Measurements from ENCODE around the gene SORCS2.

The SORCS2 gene

DNA sequence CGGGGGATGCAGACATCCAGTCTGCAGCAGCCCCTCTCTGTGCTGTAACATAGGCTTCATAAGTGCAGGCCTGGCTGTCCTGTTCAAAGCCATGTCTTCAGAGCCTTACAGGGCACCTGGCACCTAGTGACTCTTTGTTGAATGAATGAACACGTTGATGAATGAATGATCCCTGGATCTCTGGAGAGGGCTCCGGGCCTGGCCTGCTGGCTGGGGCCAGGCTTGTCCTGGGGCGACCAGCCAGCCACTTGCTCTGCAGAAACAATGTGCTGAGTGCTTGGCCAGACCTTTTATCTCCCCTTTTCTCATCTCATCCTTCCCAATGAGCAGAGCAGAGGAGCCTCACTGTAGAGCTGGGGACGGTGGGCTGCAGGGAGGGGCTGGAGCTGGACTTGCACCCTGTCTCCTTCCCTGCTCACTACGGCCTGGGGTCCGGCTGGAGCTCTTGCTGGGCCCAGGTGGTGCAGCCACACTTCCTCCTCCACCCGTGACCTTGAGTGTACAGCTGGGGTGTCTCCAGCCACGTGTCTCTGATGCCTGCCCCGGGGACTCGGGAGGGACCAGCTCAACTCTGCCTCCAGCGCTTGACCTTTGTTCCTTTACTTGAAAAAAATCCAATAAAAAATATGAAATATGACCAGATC lies 164.5 kb downstream of the SORCS2 start:
- DNase-seq (ENCODE audit: low spot score), result no peak

DNA sequence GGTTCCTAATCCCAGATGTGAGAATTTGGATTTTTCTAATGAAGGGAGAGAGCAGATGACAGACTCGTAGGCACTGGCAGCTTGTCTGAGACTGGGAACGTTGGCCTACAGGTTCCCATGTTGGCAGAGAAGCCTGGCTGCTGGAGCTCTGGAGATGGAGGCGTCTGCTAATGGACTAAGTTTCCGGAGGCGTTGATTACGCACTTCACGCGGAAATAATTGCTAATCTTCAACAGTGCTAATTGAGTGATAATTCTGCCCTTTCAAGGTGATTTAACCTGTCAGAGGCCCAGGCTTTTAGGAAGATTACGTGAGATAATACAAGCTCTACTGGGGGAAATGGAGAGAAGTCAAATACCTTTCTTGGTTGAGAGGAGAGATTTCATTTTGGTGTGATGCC lies 165.0 kb downstream of the SORCS2 start:
- no peak for DNase-seq (ENCODE audit: low spot score)

DNA sequence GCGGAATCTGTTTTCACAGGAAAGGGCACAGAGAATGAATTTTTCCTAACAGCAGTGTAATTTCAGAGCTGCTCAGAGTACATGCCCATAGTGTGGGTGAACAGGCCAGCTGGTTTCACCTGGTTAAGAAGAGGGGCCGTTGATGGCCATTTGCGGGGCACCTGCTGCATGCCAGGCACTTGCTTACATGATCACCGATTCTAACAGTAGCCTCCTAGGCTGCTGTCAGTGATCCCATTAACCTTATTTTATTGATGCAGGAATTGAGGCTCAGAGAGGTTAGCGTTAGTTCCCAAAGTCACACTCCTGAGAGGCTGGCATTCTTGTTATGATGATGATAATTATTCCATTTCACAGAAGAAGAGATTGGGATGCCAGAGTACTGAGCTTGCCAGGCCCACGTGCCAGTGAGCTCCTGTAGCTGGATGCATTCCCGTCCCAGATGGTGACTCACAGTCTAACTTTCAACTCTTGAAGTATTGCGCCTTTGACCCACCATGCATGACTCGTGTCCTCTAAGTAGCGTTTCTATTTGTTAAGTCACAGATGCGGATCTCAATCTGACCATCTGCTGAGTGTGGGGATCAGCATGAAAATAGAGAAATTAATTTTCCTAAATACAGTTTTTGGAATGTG lies 165.9 kb downstream of the SORCS2 start:
- peak; percentile 8 for DNase-seq (ENCODE audit: low spot score)

DNA sequence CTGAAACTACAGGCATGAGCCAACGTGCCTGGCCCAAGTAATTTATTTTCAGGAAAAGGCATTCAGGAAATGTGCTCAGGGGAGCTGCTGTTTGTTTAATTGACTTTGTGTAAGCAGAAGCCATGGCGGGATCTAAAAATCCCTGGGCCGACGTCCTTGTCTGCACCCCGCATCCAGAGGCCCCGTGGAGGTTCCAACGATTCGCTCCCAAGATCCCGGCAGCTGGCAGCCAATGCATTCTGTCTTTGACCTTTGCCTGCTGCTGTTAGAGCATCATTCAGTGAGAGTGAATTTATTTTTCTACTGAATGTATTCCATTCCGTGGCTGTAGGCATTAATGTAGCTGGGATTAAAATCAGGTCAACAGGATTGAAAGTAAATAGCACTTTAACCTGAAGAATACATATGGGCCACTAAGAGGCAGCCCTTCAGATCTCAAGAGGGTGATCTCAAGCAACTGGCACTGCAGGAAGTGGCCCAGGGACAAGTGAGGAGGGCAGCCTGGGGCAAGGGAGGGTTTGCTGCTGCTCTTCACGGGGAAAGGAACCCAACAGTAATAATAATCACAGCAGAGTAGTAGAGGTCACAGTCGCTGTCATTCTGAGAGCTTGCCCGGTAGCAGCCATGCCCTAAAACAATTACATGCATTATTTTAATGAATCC lies 167.2 kb downstream of the SORCS2 start:
- no peak for DNase-seq (ENCODE audit: low spot score)

DNA sequence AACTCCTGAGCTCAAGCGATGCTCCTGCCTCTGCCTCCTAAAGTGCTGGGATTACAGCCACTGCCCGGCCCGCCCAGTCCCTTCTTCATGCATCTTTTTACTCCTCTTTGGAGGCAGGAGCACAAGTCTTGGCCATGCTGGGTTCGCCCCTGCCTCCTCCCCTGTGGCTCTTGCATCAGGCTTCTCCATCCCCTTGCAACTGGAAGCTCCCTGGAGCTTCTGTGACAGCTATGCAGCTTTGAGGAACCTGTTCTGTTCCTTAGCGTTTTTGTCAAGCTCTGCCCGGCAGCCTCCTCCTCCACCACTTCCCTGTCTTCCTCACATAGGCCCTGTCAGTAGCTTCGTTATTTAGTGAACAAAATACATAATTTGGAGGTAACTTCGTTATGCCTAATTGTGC lies 168.5 kb downstream of the SORCS2 start:
- DNase-seq (ENCODE audit: low spot score), result no peak

DNA sequence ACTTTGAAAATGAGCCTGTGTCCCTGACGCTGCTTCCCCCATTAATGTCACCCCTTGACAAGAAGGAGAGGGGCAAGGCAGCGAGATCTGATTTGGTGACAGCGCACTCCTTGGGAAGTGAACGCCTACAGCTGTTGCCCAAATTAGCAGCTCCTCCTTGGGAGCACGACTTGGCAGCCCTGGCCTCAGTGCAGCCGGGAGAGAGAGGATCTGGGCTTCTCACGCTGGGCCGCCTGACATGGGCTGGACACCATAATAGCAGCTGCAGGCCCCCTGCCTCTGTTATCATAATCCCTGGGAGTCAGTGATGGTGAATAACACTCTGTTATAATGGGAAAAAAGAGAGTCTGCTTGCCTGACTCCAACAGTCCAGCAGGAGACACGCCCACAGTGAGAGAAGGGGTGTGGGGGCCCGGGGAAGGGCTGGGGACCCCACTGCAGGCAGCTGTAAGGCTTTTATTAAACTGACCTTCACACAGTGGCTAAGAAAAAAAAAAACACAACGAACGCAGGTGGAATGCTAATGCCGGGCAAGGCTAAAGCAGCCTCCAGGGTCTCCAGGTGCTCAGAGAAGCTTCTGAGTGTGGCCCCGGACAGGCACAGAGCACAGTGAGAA lies 169.1 kb downstream of the SORCS2 start:
- no peak for DNase-seq (ENCODE audit: low spot score)

DNA sequence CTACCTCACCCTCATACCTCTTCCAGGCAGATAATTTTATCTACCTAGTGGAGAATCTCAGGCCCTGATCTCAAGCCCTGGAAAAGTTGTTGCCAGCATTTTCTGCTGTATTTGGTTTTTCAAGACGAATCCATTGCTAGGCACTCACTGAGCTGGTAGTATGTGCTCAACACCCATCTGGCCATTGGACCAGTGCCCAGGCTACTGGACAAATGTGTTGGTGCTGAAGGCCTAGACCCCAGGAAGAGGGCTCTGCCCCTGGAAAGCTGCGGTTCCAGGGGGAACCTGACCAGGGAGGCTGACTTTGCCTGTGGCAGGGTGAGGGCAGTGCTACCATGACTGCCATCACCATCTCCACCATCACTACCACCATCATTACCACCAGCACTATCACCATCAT lies 170.0 kb downstream of the SORCS2 start:
- DNase-seq (ENCODE audit: low spot score), result no peak

DNA sequence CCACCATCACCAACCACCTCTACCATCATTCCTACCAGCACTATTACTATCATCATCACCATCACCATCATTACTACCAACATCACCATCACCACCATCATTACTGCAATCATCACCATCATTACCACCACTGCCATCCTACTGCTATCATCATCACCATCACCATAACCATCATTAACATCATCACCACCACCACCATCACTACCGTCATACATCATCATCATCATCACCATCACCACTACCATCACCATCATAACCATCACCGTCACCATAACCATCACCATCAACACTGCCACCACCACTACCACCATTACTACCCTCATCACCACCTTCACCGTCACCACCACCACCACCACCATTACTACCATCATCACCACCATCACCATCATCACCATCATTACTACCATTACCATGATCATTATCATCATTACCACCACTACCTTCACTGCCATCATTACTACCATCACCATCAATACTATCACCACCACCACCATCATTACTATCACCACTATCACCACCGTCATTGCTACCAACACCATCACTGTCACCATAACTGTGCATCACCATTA lies 170.6 kb downstream of the SORCS2 start:
- no peak for DNase-seq (ENCODE audit: low spot score)

DNA sequence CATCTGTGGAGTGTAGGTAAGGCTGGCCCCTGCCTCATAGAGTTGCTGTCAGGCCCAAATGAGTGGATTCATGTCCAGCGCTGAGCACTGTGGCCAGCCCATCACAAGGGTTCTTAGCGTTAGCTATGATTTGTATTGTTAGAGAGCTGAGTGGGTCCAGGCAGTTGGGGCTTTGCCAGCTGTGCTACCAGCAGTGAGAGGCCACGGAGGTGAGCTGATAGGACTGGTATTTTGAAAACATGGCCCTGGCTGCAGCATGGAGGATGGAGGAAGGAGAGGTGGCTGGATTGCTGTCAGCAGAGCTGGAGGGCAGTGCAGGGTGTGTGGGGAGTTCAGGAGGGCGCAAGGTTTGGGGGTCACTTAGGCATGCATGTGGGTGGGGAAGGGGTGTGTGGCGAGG lies 172.6 kb downstream of the SORCS2 start:
- no peak for DNase-seq (ENCODE audit: low spot score)

DNA sequence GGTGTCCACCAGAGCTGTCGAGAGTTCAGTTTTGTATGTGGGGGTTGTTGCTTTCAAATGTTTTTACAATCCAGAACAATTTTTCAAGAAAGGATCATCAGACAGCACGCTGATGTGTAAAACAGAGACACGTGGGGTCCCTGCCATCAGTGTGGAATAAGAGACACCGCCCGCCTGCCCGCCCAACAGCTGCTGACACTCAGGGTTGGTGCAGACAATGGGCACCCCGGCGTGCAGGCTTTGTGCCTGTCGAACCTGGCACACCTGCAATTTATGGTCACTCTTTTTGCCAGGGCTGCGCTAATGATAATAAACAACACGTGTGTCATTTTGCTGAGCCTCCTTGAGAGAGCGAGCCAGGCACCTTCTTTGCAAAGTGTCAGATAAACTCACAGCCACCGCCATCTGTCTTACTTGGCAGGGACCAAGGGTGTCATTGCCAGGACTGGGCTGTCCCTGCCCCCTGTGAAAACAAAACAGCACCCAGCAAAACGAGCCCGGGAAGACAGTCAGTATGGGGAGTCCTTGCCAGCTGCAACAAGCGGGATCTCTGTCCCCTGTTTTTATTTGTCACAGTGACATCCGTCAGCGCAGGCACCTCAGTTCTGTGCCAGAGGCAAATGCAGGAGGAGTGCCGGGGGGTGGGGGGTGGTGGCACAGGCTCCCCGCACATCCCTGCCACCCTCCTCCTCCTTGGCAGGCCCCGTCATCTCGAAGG lies 173.3 kb downstream of the SORCS2 start:
- no peak for DNase-seq (ENCODE audit: low spot score)

DNA sequence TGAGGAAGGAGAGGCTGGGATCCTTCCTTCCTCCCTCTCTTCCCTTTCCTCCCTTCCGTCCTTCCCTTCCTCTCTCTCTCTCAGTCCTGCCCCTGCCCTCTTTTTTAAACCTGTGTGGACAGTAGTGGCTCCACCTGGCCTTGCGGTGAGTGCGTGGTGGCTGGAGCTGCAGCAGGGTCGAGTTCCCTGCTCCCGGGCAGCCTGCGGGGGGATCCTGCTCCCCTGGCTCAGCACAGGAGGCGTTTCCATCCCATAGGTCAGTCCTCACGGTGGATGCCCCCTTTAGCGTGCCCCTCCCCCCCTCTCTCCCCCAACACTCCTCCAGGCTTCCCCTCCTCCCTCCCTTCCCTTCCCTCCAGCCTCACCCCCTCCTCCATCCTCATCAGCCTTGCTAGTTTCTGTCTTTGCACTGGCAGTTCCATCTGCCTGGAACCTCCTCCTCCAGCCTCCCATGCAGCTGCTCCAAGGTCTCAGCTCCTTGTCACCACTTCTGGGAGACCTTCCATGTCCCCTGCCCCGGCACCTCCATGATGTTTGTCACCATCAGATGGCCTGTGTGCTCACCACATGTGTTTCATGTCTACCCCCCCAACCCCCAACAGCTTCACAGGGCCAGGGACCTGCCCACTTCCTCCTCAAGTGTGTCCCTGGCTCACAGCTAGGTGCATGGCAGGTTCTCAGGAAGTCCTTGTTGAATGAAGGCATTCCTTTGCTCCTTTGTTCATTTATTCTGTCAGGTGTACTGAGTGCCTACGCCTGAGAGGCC lies 174.0 kb downstream of the SORCS2 start:
- DNase-seq (ENCODE audit: low spot score), result no peak

DNA sequence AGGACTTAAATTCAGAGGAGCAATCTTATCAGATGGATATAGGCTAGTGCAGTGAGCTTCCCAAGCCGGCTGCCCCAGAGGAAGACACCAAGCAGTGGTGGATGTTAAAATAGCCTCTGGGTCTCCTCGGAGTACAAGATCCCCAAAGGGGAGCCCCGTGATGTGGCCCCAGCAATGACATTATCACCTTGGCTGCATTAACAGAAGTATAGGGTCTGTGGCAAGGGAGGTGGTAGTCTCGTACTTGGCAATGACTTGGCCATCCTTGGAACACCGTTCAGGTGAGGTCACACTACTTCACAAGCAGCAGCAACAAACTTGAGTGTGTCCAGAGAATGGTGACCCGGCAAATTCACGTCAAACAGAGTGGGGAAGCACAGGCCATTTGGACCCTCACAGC lies 174.6 kb downstream of the SORCS2 start:
- no peak for DNase-seq (ENCODE audit: low spot score)

DNA sequence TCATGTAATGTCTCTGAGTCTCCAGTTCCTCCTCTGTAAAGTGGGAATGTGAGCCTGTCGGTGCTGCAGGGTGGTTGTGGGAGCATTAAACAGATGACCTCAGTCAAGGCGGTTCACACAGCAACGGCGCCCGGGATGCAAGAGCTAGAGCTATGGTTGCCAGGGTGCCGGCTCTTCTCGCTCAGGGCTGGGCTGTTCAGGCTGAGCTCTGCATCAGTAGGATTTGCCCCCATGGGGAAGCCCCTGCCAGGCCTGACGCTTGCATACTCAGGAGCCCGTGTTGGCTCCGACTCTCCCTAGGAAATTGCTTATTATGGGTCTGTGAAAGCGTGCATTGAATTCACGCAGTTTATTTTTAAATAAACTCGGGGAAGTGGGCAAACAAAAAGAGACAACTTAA lies 175.1 kb downstream of the SORCS2 start:
- no peak for DNase-seq (ENCODE audit: low spot score)

DNA sequence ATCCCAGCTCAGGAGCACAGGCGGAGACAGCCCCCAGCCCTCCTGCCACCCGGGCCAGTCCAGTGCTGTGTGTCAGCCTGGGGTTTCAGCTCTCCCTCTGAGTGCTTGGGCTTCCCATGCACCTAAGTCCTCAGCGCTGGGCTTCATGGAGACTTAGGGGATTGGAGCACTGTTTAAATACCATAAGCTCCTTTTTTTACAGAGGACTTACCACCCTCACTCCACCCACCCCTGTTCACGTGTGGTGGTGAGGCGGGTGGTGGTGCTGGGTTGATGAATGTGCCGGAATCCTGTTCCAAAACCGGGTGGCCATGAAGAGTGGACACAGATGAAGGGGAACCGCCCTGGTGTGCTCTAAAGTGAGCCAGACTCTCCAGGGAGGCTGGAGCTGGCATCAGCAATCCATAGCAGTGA lies 175.5 kb downstream of the SORCS2 start:
- no peak for DNase-seq (ENCODE audit: low spot score)

DNA sequence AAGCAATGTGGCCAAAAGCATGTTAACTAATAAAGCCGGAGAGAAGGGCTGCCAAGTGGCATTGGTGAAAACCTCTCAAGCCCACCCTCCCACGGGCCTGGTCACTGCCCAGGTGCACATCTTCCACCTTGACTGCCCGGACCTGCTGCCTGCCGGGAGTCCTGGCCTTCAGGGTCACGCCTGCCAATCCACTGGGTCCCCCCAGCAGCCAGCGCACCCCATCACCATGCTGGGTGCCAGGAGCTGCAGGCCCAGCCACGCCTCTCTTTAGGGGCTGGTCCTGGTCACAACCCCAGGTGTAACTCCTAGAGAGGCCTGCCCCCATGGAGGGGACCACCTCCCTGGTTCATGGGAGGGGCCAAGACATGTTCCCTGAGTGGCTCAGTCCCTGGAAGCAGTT lies 176.0 kb downstream of the SORCS2 start:
- DNase-seq (ENCODE audit: low spot score), result no peak

DNA sequence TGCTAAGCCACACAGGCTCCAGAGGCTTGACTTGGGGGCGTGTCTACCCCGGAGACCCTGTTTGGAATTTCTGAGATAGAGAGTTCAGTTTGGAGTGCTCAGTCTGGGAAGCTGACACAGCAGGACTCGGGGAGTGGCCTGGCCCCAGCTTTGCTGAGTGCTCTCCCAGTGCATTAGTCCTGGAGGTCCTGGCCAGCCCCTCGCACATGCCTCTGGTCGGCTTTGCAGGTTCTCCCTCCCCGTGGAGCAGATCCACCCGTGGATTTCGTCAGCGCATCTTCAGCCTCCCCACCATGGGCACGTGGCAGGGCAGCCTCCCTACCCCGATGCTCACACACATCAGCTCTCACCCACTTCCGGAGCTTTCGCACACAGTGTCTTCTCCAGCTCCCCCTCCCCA lies 177.2 kb downstream of the SORCS2 start:
- no peak for DNase-seq (ENCODE audit: low spot score)

DNA sequence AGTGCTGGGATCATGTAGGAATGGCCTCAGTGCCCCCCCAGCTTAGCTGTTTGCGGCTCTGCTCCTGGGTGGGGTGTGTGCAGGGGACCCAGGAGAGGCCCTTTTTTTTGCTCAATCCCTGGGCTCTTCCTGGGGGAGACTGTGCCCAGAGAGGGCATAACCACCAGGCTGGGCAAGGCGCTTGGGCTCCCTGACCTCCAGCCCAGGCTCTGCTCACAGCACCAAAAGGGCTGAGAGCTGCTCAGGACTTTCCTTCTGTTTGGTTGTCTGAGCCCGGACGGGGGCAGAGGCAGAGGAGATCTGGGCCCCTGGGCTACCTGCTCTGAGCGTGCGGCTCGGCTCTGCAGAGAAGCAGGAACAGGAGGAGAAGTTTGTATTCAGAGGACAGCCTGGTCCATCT lies 177.7 kb downstream of the SORCS2 start:
- DNase-seq (ENCODE audit: low spot score), result no peak

DNA sequence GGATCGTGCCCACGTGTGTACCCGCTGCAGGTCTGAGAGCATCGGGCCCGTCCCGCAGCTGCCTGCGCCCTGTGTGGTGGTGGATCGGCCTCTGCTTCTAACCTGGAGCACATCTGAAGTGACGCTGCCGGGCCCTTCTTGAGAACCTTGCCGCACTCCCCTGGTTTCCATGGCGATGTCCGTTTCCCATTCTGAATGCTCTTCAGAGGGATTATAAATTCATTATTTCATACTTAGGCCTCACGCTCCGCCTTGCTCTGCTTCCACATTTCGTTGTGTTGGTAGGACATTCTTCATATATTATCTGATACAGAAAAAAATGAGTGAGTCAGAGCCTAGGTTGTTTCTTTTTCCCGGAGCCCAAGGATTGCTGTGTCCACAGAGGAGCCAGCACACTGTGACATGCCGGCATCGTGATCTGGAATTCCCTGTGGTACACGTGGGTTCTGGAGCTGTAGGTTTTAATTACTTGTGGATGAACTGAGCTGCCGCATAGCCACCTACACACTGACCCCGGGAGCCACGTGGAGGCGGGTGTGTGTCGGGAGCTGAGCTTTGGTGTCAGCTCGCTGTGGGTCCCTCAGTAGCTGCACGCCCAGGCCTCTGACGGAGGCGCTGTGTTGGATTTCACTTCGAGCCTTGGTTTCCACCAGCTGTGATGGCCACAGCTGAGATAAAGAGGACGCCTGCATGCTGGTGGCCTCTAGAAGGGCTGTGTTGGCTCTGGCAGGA lies 179.0 kb downstream of the SORCS2 start:
- DNase-seq (ENCODE audit: low spot score), result no peak

DNA sequence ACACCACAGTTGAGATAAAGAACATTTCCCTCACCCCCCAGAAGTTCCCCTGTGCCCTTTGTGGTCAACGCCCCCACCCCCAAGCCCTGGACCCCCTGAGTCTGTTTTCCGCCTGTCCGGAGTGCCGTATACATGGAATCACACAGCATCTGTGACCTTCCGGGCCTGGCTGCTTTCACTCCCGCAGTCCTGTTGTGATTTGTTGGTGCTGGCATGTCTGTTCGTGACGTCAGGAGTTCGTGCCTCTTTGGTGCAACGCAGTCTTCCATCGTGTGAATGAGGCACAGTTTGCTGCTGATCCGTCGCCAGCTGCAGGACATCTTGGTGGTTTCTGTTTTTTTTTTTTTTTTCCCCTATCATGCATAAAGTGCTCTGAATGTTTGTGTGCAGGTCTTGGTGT lies 180.3 kb downstream of the SORCS2 start:
- no peak for DNase-seq (ENCODE audit: low spot score)

DNA sequence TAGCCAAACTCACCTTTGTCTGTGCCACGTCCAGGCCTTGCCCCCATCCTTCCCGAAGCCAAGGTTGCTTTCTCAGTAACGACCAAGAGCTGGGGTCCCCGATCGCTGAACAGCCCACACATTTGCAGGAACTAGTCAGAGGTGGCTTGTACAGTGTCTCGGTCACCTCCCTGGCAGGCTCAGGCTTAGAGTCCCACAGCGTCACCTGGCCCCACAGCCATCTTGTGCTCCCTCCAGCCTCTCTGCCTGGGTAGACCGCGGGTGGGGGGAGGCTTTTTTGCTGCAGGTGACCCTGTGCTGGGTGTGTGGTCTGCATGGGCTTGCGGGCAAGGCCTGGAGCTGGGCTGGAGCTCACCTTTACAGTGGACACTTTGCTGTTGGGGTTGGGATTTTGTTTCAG lies 182.2 kb downstream of the SORCS2 start:
- DNase-seq (ENCODE audit: low spot score), result no peak

DNA sequence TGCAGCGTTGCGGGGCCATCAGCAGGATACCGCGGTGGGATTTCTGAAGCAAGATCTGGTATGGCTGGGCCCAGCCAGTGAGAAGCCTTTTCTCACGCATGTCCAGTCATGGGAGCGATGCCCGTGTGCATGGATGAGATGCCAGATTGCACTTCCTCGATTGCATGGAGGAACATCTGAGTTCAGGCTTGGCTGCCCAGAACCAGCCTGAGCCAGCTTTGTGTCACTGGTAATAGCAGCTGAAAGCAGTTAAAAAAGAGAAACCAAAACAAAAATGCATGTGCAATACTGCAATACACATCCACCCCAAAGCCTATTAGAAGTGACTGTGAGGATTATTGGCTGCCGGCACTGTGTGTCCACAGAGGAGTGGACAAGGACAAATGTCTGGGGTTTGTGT lies 183.1 kb downstream of the SORCS2 start:
- DNase-seq (ENCODE audit: low spot score), result no peak

Measured in COLO829 (cell line).